Mesendoderm (in vitro differentiated cells): ENCODE measurements around the gene PPP1R2B.
A peak's percentile ranks its signal among the peaks of the same experiment; 100 is the strongest.

Source experiments
- DNase-seq: peaks from one replicate; pipeline ENCODE4 v3.0.0; 2013
- H2AK5ac ChIP-seq: 2 replicates; pipeline ENCODE4 v1.6.1; 2013; ENCODE audit warnings: low read length, inconsistent platforms
- H2BK120ac ChIP-seq: 2 replicates; pipeline ENCODE4 v1.6.1; 2013; ENCODE audit warnings: low read depth, mild to moderate bottlenecking, low read length, moderate library complexity, mixed read lengths
- H2BK15ac ChIP-seq: replicated peaks from 2 replicates; pipeline ENCODE4 v1.6.1; 2013; ENCODE audit warnings: low read depth, mild to moderate bottlenecking, moderate library complexity
- H2BK5ac ChIP-seq: 2 replicates; pipeline ENCODE4 v1.6.1; 2013; ENCODE audit warnings: low read length, inconsistent platforms
- H3K18ac ChIP-seq: 2 replicates; pipeline ENCODE4 v1.6.1; 2013; ENCODE audit warnings: mild to moderate bottlenecking, low read length, mixed read lengths
- H3K23ac ChIP-seq: one replicate; pipeline ENCODE4 v1.6.1; 2013; ENCODE audit warnings: low read length
- H3K27ac ChIP-seq: 2 replicates; pipeline ENCODE4 v1.5.1; 2013; ENCODE audit warnings: low read depth, mild to moderate bottlenecking, inconsistent platforms, low read length, moderate library complexity
- H3K27me3 ChIP-seq: 2 replicates; pipeline ENCODE4 v1.6.1; 2013; ENCODE audit warnings: low read length, control low read depth, mild to moderate bottlenecking, inconsistent platforms; ENCODE audit not compliant: insufficient read depth, poor library complexity
- H3K36me3 ChIP-seq: 2 replicates; pipeline ENCODE4 v1.6.1; 2013; ENCODE audit warnings: low read length, inconsistent platforms; ENCODE audit not compliant: control insufficient read depth, insufficient read depth
- H3K4ac ChIP-seq: one replicate; pipeline ENCODE4 v1.6.1; 2013; ENCODE audit warnings: low read depth, mild to moderate bottlenecking, low read length, moderate library complexity
- H3K4me1 ChIP-seq: 2 replicates; pipeline ENCODE4 v1.6.1; 2013; ENCODE audit warnings: low read depth, low read length, inconsistent platforms; ENCODE audit not compliant: control insufficient read depth
- H3K4me2 ChIP-seq: 2 replicates; pipeline ENCODE4 v1.6.1; 2013; ENCODE audit warnings: low read length
- H3K4me3 ChIP-seq: 2 replicates; pipeline ENCODE4 v1.5.1; 2013; ENCODE audit warnings: mild to moderate bottlenecking, low read length
- H3K56ac ChIP-seq: one replicate; pipeline ENCODE4 v1.6.1; 2013; ENCODE audit warnings: low read length
- H3K79me1 ChIP-seq: 2 replicates; pipeline ENCODE4 v1.6.1; 2013; ENCODE audit warnings: low read length, inconsistent platforms
- H3K79me2 ChIP-seq: 2 replicates; pipeline ENCODE4 v1.6.1; 2013; ENCODE audit warnings: mild to moderate bottlenecking, low read length; ENCODE audit not compliant: control insufficient read depth, insufficient read depth
- H3K9ac ChIP-seq: 2 replicates; pipeline ENCODE4 v1.6.1; 2013; ENCODE audit warnings: low read length, inconsistent platforms
- H4K5ac ChIP-seq: one replicate; pipeline ENCODE4 v1.6.1; 2013; ENCODE audit warnings: low read length
- H4K8ac ChIP-seq: one replicate; pipeline ENCODE4 v1.6.1; 2013; ENCODE audit warnings: low read depth, mild to moderate bottlenecking, control low read depth, low read length, moderate library complexity
- WGBS: extraction: QIAGEN DNeasy Blood & Tissue Kit; methylation state at CpG from one replicate; pipeline ENCODE4 v1.1.7; 2013; ENCODE audit warnings: low lambda C conversion rate, missing lambda C conversion rate; ENCODE audit not compliant: insufficient coverage; ENCODE audit errors: extremely low coverage; 5-methylcytosine and 5-hydroxymethylcytosine counted together

PPP1R2B gene

DNA sequence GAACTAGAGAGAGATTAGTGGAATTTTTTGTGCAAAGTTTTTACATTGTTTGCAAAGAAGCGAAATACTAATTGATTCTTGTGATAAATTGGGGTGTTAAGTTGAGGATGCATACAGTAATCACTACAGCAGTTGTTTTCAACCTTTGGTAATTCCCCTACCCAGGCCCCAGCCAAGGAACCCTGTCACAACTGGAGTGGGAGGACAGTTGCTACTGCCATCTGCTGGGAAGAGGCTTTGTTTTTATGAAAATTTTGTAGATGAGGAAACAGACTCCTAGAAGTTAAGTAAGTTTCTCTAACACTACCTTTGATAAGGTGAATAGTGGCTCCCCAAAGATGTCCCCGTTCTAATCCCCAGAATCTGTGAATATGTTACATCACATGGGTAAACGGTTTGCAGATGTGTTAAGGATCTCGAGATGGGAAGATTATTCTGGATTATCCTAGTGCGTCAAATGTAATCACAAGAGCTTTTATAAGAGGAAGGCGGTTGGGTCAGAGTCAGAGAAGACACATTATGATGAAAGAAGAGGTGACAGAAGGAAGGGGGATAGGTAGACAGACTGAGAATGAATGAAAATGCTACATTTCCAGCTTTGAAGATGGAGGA is 34.0 kb upstream of the PPP1R2B start:
- Histone ChIP-seq H3K56ac (no peak overlapping the region), H3K4ac (no peak overlapping the region), H2BK15ac (no peak overlapping the region), H3K79me2 (no peaks in the 10 kb centered on the region), H2BK5ac (no peak overlapping the region), H3K4me2 (no peak overlapping the region), H3K23ac (no peak overlapping the region), H3K27ac (no peak overlapping the region), H2BK120ac (no peak overlapping the region), H4K8ac (no peak overlapping the region), H3K36me3 (no peaks in the 10 kb centered on the region), H3K18ac (no peak overlapping the region), H3K27me3 (no peaks in the 10 kb centered on the region), H3K79me1 (no peaks in the 10 kb centered on the region), H3K9ac (no peak overlapping the region), H2AK5ac (no peak overlapping the region), H3K4me1 (no peaks in the 10 kb centered on the region), H3K4me3 (no peak overlapping the region), H4K5ac (no peak overlapping the region)
- peak; percentile 69 for DNase-seq
- WGBS = no CpG with 5 or more reads among the region's 6 CpGs

DNA sequence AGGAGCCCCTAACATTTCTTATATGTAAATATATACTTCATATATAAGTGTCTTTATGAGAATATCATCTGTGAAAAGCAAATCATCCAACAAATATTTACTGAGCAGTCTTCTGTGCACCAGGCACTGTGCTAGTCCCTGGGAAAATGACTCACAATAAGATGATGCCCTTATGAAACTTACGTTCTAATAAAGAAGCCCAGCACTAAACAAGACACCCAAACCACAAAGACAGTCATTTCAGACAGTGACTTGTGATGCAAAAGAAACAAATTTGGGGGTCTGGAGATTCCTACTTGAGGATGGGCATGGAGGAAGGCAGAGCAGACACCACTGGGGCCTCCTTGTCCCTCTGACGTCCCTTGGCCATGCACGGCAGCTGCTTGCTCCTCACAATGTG is 30.6 kb upstream of the PPP1R2B start:
- H3K27ac ChIP-seq = no peak overlapping the region
- H3K4me3 ChIP-seq = no peak overlapping the region
- WGBS = no CpG with 5 or more reads among the region's 3 CpGs
- H3K18ac ChIP-seq = no peak overlapping the region
- no peaks in the 10 kb centered on the region for H3K4me1 ChIP-seq
- H3K79me2 ChIP-seq = no peaks in the 10 kb centered on the region
- H2AK5ac ChIP-seq = no peak overlapping the region
- no peaks in the 10 kb centered on the region for H3K79me1 ChIP-seq
- DNase-seq = no peak
- no peaks in the 10 kb centered on the region for H3K36me3 ChIP-seq
- no peak overlapping the region for H2BK120ac ChIP-seq
- no peak overlapping the region for H3K4me2 ChIP-seq
- H3K56ac ChIP-seq = no peak overlapping the region
- H3K9ac ChIP-seq = no peak overlapping the region
- H3K4ac ChIP-seq = no peak overlapping the region
- H4K8ac ChIP-seq = no peak overlapping the region
- H4K5ac ChIP-seq = no peak overlapping the region
- H2BK5ac ChIP-seq = no peak overlapping the region
- no peak overlapping the region for H3K23ac ChIP-seq
- no peak overlapping the region for H2BK15ac ChIP-seq
- H3K27me3 ChIP-seq = no peaks in the 10 kb centered on the region

DNA sequence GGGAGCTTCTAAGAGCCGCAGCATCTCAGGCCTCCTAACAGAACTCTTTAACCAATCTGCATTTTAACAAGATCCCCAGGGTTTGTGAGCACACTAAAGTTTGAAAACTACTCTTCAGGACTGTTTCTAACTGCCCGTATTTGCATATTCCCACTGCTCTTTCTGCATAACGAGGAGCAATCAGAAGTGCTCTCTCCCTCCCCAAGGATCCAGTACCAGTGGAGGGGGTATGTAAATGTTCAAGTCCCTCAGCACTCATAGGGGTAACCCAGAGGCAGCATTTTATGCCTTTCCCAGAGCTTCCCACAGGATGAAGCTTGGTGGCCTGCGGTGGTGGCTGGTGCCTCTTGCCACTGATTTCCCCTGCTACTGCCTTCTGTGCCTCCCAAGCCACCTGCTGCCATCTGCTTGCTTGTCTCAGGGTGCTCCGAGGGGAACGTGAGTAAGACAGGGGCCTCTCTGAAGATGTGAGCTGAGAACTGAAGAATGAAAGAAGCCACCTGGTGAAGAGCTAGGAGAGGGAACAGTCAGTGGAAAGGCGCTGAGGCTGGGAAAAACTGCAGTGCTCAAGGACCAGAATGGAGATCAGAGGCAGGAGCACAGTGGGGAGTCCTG is 30.0 kb upstream of the PPP1R2B start:
- no peak overlapping the region for H2AK5ac ChIP-seq
- H4K8ac ChIP-seq = no peak overlapping the region
- H3K4me1 ChIP-seq = no peaks in the 10 kb centered on the region
- H3K27me3 ChIP-seq = no peaks in the 10 kb centered on the region
- no peak overlapping the region for H3K56ac ChIP-seq
- no peak overlapping the region for H3K9ac ChIP-seq
- H3K18ac ChIP-seq = no peak overlapping the region
- WGBS = no CpG with 5 or more reads among the region's 7 CpGs
- DNase-seq = no peak
- H3K23ac ChIP-seq = no peak overlapping the region
- H3K27ac ChIP-seq = no peak overlapping the region
- no peak overlapping the region for H2BK120ac ChIP-seq
- H2BK15ac ChIP-seq = no peak overlapping the region
- H3K79me1 ChIP-seq = no peaks in the 10 kb centered on the region
- H3K4me3 ChIP-seq = no peak overlapping the region
- no peak overlapping the region for H4K5ac ChIP-seq
- no peaks in the 10 kb centered on the region for H3K79me2 ChIP-seq
- H3K36me3 ChIP-seq = no peaks in the 10 kb centered on the region
- no peak overlapping the region for H2BK5ac ChIP-seq
- no peak overlapping the region for H3K4ac ChIP-seq
- no peak overlapping the region for H3K4me2 ChIP-seq

DNA sequence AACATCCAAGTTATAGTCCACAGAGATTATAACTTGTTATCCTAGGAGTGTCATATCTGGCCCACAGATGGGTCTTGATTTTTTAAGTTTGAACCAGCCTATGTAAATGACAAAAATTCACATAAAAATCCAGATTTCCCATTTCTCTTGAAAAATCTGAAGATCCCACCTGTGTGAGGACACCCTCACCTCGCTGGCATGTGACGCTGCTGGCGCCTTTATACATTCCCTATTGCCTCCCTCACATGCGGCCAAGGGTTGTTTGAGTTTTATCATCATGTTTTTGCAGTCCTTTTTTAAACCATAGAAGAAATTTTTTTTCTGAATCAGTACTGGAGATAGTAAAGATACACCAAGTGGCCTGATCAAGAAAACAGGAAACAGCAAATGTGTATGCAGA is 25.9 kb upstream of the PPP1R2B start:
- Histone ChIP-seq H3K27ac (no peak overlapping the region), H3K79me2 (no peaks in the 10 kb centered on the region), H2AK5ac (no peak overlapping the region), H3K9ac (no peak overlapping the region), H3K23ac (no peak overlapping the region), H3K4me1 (no peaks in the 10 kb centered on the region), H2BK5ac (no peak overlapping the region), H4K8ac (no peak overlapping the region), H2BK15ac (no peak overlapping the region), H3K4me2 (no peak overlapping the region), H3K4me3 (no peak overlapping the region), H3K36me3 (no peaks in the 10 kb centered on the region), H3K18ac (no peak overlapping the region), H3K79me1 (no peaks in the 10 kb centered on the region), H4K5ac (no peak overlapping the region), H2BK120ac (no peak overlapping the region), H3K27me3 (no peaks in the 10 kb centered on the region), H3K4ac (no peak overlapping the region), H3K56ac (no peak overlapping the region)
- DNase-seq = no peak
- WGBS = no CpG with 5 or more reads among the region's 4 CpGs

- H3K23ac ChIP-seq = no peak overlapping the region
- H3K79me1 ChIP-seq = no peaks in the 10 kb centered on the region
- no peaks in the 10 kb centered on the region for H3K79me2 ChIP-seq
- H3K27ac ChIP-seq = no peak overlapping the region
- no peak overlapping the region for H3K56ac ChIP-seq
- no peak overlapping the region for H3K4me3 ChIP-seq
- no peak overlapping the region for H2BK15ac ChIP-seq
- no peaks in the 10 kb centered on the region for H3K27me3 ChIP-seq
- no peak overlapping the region for H2BK120ac ChIP-seq
- H2AK5ac ChIP-seq = no peak overlapping the region
- H3K18ac ChIP-seq = no peak overlapping the region
- no peak overlapping the region for H4K5ac ChIP-seq
- no peak overlapping the region for H4K8ac ChIP-seq
- no peak overlapping the region for H2BK5ac ChIP-seq
- no peak overlapping the region for H3K9ac ChIP-seq
- no peaks in the 10 kb centered on the region for H3K4me1 ChIP-seq
- H3K4ac ChIP-seq = no peak overlapping the region
- no CpG with 5 or more reads among the region's 2 CpGs for WGBS
- no peak overlapping the region for H3K4me2 ChIP-seq
- H3K36me3 ChIP-seq = no peaks in the 10 kb centered on the region
- peak; percentile 80 for DNase-seq
Observed at GRCh38 chr5:156824800-156825199, 25.3 kb upstream of the PPP1R2B start.

- Histone ChIP-seq H2AK5ac (no peak overlapping the region), H3K27ac (no peak overlapping the region), H3K9ac (no peak overlapping the region), H4K5ac (no peak overlapping the region), H3K18ac (no peak overlapping the region), H3K23ac (no peak overlapping the region), H2BK15ac (no peak overlapping the region), H3K79me2 (no peaks in the 10 kb centered on the region), H4K8ac (no peak overlapping the region), H3K4me3 (no peak overlapping the region), H3K4me1 (no peaks in the 10 kb centered on the region), H3K36me3 (no peaks in the 10 kb centered on the region), H2BK120ac (no peak overlapping the region), H3K27me3 (no peaks in the 10 kb centered on the region), H3K4ac (no peak overlapping the region), H3K4me2 (no peak overlapping the region), H2BK5ac (no peak overlapping the region), H3K79me1 (no peaks in the 10 kb centered on the region), H3K56ac (no peak overlapping the region)
- WGBS = no CpG with 5 or more reads among the region's 3 CpGs
- no peak for DNase-seq
Observed at GRCh38 chr5:156825688-156826087, 24.4 kb upstream of the PPP1R2B start.
